ENCODE data around the gene KRABD2.
A peak's percentile ranks its signal among the peaks of the same experiment; 100 is the strongest.
"Not testable (repeated sequence)": the region's sequence is repeated elsewhere in the genome, so short reads cannot be mapped to it uniquely, and the experiment has no call there.

The KRABD2 gene

GRCh38 chr17:8359769-8360168 lies 16.7 kb downstream of the KRABD2 start:
- peak overlapping the region; percentile 80 for H3K27ac Mint-ChIP-seq
- DNase-seq (ENCODE audit: low spot score in 2 of 2, unreplicated experiment in 2 of 2) = no peak
- H3K4me1 Mint-ChIP-seq = peaks cover 19% of the 10 kb centered on the region

GRCh38 chr17:8357910-8358309 lies 18.6 kb downstream of the KRABD2 start:
- DNase-seq (ENCODE audit: low spot score in 2 of 2, unreplicated experiment in 2 of 2) = no peak
- Mint-ChIP-seq H3K27ac (no peak overlapping the region), H3K27me3 (ENCODE audit: low read depth) (no peaks in the 10 kb centered on the region), H3K36me3 (peaks cover 4% of the 10 kb centered on the region), H3K9me3 (peaks cover 5% of the 10 kb centered on the region), H3K4me1 (peaks cover 19% of the 10 kb centered on the region), H3K4me3 (no peak overlapping the region)
- no peak for TF ChIP-seq CTCF (IDR thresholded peaks at IDR 0.05; ENCODE audit: unreplicated experiment)

More at GRCh38 chr17:8359769-8360168, 16.7 kb downstream of the KRABD2 start:
- peaks cover 4% of the 10 kb centered on the region for H3K36me3 Mint-ChIP-seq
- H3K9me3 Mint-ChIP-seq = peaks cover 5% of the 10 kb centered on the region
- no peak for TF ChIP-seq CTCF (IDR thresholded peaks at IDR 0.05; ENCODE audit: unreplicated experiment)
- no peaks in the 10 kb centered on the region for H3K27me3 Mint-ChIP-seq (ENCODE audit: low read depth)
- no peak overlapping the region for H3K4me3 Mint-ChIP-seq

- H3K36me3 Mint-ChIP-seq = peaks cover 4% of the 10 kb centered on the region
- no peak overlapping the region for H3K4me3 Mint-ChIP-seq
- H3K9me3 Mint-ChIP-seq = peaks cover 5% of the 10 kb centered on the region
- DNase-seq (ENCODE audit: low spot score in 2 of 2, unreplicated experiment in 2 of 2) = no peak
- H3K27ac Mint-ChIP-seq = no peak overlapping the region
- no peak for TF ChIP-seq CTCF (IDR thresholded peaks at IDR 0.05; ENCODE audit: unreplicated experiment)
- H3K27me3 Mint-ChIP-seq (ENCODE audit: low read depth) = no peaks in the 10 kb centered on the region
- H3K4me1 Mint-ChIP-seq = no peaks in the 10 kb centered on the region
Measured at GRCh38 chr17:8354236-8354635, 22.3 kb downstream of the KRABD2 start.

GRCh38 chr17:8353736-8354135 lies 22.8 kb downstream of the KRABD2 start:
- TF ChIP-seq CTCF (IDR thresholded peaks at IDR 0.05; ENCODE audit: unreplicated experiment) = no peak
- H3K27me3 Mint-ChIP-seq (ENCODE audit: low read depth) = no peaks in the 10 kb centered on the region
- H3K36me3 Mint-ChIP-seq = peaks cover 4% of the 10 kb centered on the region
- H3K4me1 Mint-ChIP-seq = no peaks in the 10 kb centered on the region
- H3K9me3 Mint-ChIP-seq = peaks cover 5% of the 10 kb centered on the region
- no peak overlapping the region for H3K4me3 Mint-ChIP-seq
- H3K27ac Mint-ChIP-seq = no peak overlapping the region
- DNase-seq (ENCODE audit: low spot score in 2 of 2, unreplicated experiment in 2 of 2) = no peak

GRCh38 chr17:8350339-8350738 lies 26.2 kb downstream of the KRABD2 start:
- Mint-ChIP-seq H3K36me3 (no peaks in the 10 kb centered on the region), H3K9me3 (no peaks in the 10 kb centered on the region), H3K4me1 (peaks cover 7% of the 10 kb centered on the region), H3K27me3 (ENCODE audit: low read depth) (peaks cover 16% of the 10 kb centered on the region), H3K27ac (no peak overlapping the region), H3K4me3 (no peak overlapping the region)
- no peak for DNase-seq (ENCODE audit: low spot score in 2 of 2, unreplicated experiment in 2 of 2)
- no peak for TF ChIP-seq CTCF (IDR thresholded peaks at IDR 0.05; ENCODE audit: unreplicated experiment)

- H3K27me3 Mint-ChIP-seq (ENCODE audit: low read depth) = peaks cover 23% of the 10 kb centered on the region
- not testable (repeated sequence) for H3K36me3 Mint-ChIP-seq; H3K4me1 Mint-ChIP-seq; H3K9me3 Mint-ChIP-seq; H3K27ac Mint-ChIP-seq; DNase-seq (ENCODE audit: low spot score in 2 of 2, unreplicated experiment in 2 of 2); H3K4me3 Mint-ChIP-seq
Measured at GRCh38 chr17:8347001-8347400, 29.5 kb downstream of the KRABD2 start.
